Measurements from ENCODE around the gene TUBA1B.

- no peak for TF ChIP-seq POLR2A (IDR thresholded peaks at IDR 0.05; ENCODE audit: low read length)
- no peak for TF ChIP-seq GATA1 (IDR thresholded peaks at IDR 0.05; ENCODE audit: low read depth, low read length)
Measured at GRCh38 chr12:49084438-49084837, 46.8 kb downstream of the TUBA1B start.
